ENCODE results near the gene PHYKPL.

The PHYKPL gene

GRCh38 chr5:178186427-178186826 lies 46.2 kb downstream of the PHYKPL start:
- H3K36me3 Mint-ChIP-seq = no peaks in the 10 kb centered on the region
- H3K9me3 Mint-ChIP-seq = no peaks in the 10 kb centered on the region
- H3K27me3 Mint-ChIP-seq = peaks cover 3% of the 10 kb centered on the region
- peaks cover 8% of the 10 kb centered on the region for H3K4me1 Mint-ChIP-seq
- H3K4me3 Mint-ChIP-seq = no peak overlapping the region
- no peak overlapping the region for H3K27ac Mint-ChIP-seq

- Mint-ChIP-seq H3K27ac (no peak overlapping the region), H3K9me3 (no peaks in the 10 kb centered on the region), H3K27me3 (peaks cover 2% of the 10 kb centered on the region), H3K4me1 (peaks cover 8% of the 10 kb centered on the region), H3K4me3 (no peak overlapping the region), H3K36me3 (no peaks in the 10 kb centered on the region)
These were observed 50.3 kb downstream of the PHYKPL start for GRCh38 chr5:178182158-178182876.

- Mint-ChIP-seq H3K4me1 (peaks cover 8% of the 10 kb centered on the region), H3K9me3 (no peaks in the 10 kb centered on the region), H3K36me3 (no peaks in the 10 kb centered on the region), H3K4me3 (no peak overlapping the region), H3K27ac (no peak overlapping the region), H3K27me3 (peaks cover 2% of the 10 kb centered on the region)
These were observed 52.3 kb downstream of the PHYKPL start for GRCh38 chr5:178180141-178180863.

- Mint-ChIP-seq H3K36me3 (no peaks in the 10 kb centered on the region), H3K4me1 (peaks cover 7% of the 10 kb centered on the region), H3K4me3 (no peak overlapping the region), H3K9me3 (no peaks in the 10 kb centered on the region), H3K27me3 (peaks cover 2% of the 10 kb centered on the region), H3K27ac (no peak overlapping the region)
These were observed 55.0 kb downstream of the PHYKPL start for GRCh38 chr5:178177569-178177968.

- Mint-ChIP-seq H3K27me3 (peaks cover 2% of the 10 kb centered on the region), H3K36me3 (no peaks in the 10 kb centered on the region), H3K4me3 (no peak overlapping the region), H3K27ac (no peak overlapping the region), H3K4me1 (no peaks in the 10 kb centered on the region), H3K9me3 (no peaks in the 10 kb centered on the region)
These were observed 55.8 kb downstream of the PHYKPL start for GRCh38 chr5:178176791-178177190.

GRCh38 chr5:178174456-178174855 lies 58.1 kb downstream of the PHYKPL start:
- no peak overlapping the region for H3K27ac Mint-ChIP-seq
- no peak overlapping the region for H3K4me3 Mint-ChIP-seq

GRCh38 chr5:178170455-178170854 lies 62.1 kb downstream of the PHYKPL start:
- H3K36me3 Mint-ChIP-seq = no peaks in the 10 kb centered on the region
- H3K9me3 Mint-ChIP-seq = no peaks in the 10 kb centered on the region
- no peak overlapping the region for H3K4me3 Mint-ChIP-seq
- no peak overlapping the region for H3K27ac Mint-ChIP-seq
- no peaks in the 10 kb centered on the region for H3K4me1 Mint-ChIP-seq
- H3K27me3 Mint-ChIP-seq = no peaks in the 10 kb centered on the region

More at GRCh38 chr5:178174456-178174855, 58.1 kb downstream of the PHYKPL start:
- no peaks in the 10 kb centered on the region for H3K36me3 Mint-ChIP-seq
- no peaks in the 10 kb centered on the region for H3K27me3 Mint-ChIP-seq
- H3K4me1 Mint-ChIP-seq = no peaks in the 10 kb centered on the region
- H3K9me3 Mint-ChIP-seq = no peaks in the 10 kb centered on the region

GRCh38 chr5:178165581-178165980 lies 67.0 kb downstream of the PHYKPL start:
- H3K4me3 Mint-ChIP-seq = no peak overlapping the region
- no peaks in the 10 kb centered on the region for H3K36me3 Mint-ChIP-seq
- H3K9me3 Mint-ChIP-seq = no peaks in the 10 kb centered on the region
- H3K4me1 Mint-ChIP-seq = peaks cover 6% of the 10 kb centered on the region
- H3K27me3 Mint-ChIP-seq = peaks cover 11% of the 10 kb centered on the region
- no peak overlapping the region for H3K27ac Mint-ChIP-seq

- Mint-ChIP-seq H3K36me3 (no peaks in the 10 kb centered on the region), H3K27ac (no peak overlapping the region), H3K4me3 (peak overlapping the region; percentile 52), H3K9me3 (no peaks in the 10 kb centered on the region), H3K4me1 (peaks cover 6% of the 10 kb centered on the region), H3K27me3 (peaks cover 11% of the 10 kb centered on the region)
These were observed 68.5 kb downstream of the PHYKPL start for GRCh38 chr5:178163772-178164735.

- H3K4me1 Mint-ChIP-seq = peaks cover 6% of the 10 kb centered on the region
- H3K36me3 Mint-ChIP-seq = no peaks in the 10 kb centered on the region
- no peak overlapping the region for H3K4me3 Mint-ChIP-seq
- H3K27me3 Mint-ChIP-seq = peaks cover 11% of the 10 kb centered on the region
- no peak overlapping the region for H3K27ac Mint-ChIP-seq
- H3K9me3 Mint-ChIP-seq = no peaks in the 10 kb centered on the region
These were observed 70.1 kb downstream of the PHYKPL start for GRCh38 chr5:178162481-178162880.

GRCh38 chr5:178160176-178160575 lies 72.4 kb downstream of the PHYKPL start:
- no peaks in the 10 kb centered on the region for H3K36me3 Mint-ChIP-seq
- no peak overlapping the region for H3K4me3 Mint-ChIP-seq
- H3K9me3 Mint-ChIP-seq = no peaks in the 10 kb centered on the region
- H3K27ac Mint-ChIP-seq = no peak overlapping the region
- peaks cover 6% of the 10 kb centered on the region for H3K4me1 Mint-ChIP-seq
- H3K27me3 Mint-ChIP-seq = peaks cover 11% of the 10 kb centered on the region

Data from activated naive CD4-positive, alpha-beta T cell treated with anti-CD3 and anti-CD28 coated beads, Interleukin-2, amount 50 U/mL, for 24 hours (primary cell).